Inflammatory macrophage treated with lipopolysaccharide for 4 hours (primary cell): ENCODE data around the gene F13B.
"Not testable (repeated sequence)": the region's sequence is repeated elsewhere in the genome, so short reads cannot be mapped to it uniquely, and the experiment has no call there.

Experiments used
- DNase-seq: peaks from one replicate; pipeline ENCODE4 v3.0.0-alpha.2; 2020

Gene F13B

DNA sequence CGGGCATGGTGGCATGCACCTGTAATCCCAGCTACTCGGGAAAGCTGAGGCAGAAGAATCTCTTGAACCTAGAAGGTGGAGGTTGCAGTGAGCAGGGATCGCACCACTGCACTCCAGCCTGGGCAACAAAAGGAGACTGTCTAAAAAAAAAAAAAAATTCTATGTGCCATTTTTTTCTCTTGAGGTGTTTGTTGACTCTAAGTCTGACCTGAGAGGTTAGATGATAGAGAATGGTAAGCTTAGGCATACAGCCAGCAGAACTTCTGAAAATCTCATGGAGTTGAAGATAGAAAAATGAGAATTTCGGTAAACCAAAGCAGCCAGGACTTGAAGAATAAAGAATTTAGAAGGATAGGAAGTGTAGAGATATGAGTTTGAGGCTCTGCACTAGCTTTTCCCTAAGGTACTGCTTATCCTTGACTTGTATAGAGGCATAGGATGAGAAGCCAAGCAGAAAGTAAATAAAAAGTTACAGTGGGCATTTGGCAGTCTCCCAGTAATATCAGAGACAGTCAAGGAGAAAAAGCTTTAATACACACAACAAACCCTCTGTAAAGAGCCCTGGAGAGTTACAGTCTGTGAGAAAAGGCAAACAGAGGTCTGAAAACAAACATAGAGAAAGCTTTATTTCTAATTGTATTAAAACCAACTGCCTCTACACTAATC, 24.3 kb downstream of the F13B start:
- DNase-seq: no peak

DNA sequence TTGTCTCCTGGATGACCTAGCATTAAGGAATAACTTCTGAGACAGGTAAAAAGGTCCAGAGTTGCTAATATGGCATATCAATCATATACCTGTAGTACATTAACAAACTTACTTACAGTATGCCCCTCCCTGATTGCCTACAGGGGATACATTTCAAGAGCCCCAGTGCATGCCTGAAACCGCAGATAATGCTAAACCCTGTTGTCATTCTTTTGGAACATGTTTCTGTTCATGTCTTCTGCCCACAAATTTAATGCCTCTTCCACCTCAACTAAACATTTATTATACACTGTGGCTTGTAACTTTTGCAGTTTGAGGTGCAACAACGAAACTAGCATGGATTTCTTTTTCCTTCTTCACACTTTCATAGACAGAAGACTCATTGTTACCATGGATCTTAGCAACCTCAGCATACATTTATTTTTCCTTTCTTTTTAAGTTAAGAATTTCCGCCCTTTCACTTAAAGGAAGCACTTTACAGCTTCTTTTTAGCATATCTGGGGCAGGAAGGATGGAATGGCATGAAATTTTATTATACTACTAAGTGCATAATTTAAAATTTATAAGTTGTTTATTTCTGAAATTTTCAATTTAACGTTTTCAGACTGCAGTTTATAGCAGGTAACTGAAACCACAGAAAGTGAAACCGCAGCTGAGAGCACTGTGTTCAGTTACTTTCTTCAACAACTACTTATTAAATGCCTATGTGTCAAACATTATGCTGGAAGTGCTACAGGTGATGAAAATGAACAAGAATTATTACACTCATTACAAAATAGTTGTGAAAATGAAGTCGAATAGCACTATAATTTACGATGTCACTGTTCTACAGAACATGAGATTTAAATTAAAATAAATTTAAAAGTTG, 25.3 kb downstream of the F13B start:
- DNase-seq: no peak

DNA sequence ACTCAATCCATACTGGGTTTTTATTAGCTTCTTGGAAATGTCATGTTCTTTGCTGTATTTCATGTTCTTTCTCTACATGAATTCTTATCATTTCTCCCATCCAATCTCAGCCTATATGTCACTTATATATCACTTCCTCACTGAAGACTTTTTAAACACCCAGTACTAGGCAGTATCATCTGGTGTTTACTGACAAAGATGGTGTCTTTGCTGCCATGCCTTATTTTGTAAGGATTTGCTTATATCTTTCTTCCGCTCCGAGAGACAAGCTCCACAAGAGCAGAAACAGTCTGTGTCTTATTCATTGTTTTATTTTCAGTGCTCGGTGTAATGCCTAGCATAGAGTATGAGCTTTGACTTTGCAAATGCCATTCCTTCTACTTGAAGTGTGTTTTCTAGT, 30.2 kb downstream of the F13B start:
- DNase-seq: no peak

DNA sequence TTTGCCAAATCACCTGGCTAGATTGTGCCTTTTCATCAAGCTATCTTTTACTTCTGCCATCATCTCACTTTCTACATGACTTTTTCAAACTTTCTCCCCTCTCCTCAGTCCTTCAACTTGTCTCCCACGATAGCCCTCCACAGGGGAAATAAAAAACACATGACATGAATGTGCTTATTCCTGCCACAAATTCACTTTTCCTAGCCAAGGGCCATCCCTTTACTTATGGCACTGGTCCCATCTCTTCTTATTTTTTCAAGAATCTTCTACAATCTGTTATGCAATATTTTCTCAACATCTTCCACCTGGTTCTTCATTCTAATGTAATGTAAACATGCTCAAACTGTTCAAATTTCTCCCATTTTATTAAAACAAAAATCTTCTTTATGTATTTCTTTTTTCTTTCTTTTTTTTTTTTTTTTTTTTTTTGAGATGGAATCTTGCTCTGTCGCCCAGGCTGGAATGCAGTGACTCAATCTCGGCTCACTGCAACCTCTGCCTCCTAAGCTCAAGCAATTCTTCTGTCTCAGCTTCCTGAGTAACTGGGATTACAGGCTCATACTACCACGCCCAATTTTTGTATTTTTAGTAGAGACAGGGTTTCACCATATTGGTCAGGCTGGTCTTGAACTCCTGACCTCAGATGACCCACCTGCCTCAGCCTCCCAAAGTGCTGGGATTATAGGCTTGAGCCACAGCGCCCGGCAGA, 32.3 kb downstream of the F13B start:
- not testable (repeated sequence) for DNase-seq

DNA sequence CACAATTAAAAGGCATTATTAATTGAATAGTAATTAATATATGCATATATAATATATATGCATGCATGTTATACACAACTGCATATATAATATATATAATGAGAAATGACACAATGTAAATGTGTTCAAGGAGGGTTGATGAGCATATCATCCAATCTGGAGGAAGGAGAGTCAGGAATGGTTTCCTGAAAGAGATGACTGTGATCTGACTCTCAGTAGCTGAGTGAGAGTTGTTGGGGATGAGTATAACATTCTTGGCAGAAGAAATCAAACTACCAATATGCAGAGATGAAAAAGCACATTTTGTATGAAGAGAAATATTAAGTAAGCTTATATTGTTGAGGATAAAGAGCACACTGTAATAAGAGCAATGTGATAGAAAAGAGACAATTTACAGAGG, 37.3 kb downstream of the F13B start:
- no peak for DNase-seq

DNA sequence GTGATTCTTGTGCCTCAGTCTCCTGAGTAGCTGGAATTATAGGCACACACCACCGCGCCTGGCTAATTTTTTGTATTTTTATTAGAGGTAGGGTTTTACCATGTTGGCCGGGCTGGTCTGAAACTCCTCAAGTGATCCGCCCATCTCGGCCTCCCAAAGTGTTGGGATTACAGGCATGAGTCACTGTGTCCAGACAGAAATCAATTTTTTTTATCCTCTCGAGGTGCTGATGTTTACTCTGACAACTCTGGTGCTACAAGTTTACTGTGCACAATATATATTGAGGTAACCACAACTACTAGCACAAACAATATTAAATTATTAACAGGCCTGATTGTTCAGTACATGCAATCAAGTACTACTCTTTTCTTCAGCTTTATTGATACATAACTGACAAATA, 39.7 kb downstream of the F13B start:
- no peak for DNase-seq

DNA sequence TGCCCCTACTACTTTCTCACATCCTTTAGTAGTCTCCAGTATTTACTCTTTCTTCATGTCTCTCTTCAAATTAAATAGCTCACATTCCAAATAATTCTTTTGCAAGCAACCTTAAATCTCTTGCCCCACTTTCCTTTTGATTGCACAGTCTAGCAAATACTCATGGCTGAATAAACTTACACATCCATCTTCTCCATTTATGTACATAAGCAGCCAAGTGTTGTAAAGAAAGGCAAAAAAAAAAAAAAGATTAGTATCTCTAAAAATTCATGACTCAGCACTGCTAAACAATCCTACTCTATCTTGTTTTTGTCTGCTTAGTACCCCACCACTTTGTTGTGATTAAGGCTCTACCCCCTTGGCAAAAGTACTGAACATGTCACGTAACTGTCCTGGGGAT, 42.6 kb downstream of the F13B start:
- no peak for DNase-seq

DNA sequence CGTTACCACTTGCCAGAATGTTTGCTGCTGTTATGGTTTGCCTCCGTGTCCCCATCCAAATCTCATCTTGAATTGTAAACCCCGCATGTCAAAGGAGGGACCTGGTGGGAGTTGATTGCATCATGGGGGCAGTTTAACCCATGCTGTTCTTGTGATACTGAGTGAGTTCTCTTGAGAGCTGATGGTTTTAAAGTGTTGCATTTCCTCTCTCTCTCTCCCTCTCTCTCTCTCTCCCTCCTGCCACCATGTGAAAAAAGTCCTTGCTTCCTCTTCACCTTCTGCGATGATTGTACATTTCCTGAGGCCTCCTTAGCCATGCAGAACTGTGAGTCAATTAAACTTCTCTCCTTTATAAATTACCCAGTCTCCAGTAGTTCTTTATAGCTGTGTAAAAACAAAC, 45.3 kb downstream of the F13B start:
- no peak for DNase-seq

DNA sequence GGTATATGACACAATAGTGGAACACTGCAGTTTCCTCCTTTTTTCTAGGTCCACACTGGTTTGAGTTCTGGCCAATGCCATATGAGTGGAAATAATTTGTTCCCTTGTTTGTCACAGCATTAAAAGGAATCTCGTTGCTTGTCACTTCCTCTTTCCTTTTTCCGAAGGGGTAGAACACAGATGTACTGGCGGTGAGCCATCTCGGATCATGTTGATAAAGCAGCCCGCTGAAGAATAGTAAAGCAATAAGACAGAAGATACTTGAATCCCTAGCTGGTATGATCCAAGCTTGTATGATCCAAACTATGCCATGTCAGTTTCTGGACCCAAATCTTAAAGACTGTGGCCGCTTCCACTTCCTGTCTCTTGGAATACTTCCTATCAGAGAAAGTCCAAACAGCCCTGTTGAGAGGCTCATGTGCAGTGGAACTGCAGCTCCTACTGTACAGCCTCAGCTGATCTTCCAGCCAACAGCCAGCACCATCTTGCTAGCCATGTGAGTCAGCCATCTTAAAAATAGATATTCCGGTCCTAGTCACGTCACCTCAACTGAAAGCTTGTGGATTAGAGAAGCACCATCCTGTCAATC, 49.4 kb downstream of the F13B start:
- no peak for DNase-seq

DNA sequence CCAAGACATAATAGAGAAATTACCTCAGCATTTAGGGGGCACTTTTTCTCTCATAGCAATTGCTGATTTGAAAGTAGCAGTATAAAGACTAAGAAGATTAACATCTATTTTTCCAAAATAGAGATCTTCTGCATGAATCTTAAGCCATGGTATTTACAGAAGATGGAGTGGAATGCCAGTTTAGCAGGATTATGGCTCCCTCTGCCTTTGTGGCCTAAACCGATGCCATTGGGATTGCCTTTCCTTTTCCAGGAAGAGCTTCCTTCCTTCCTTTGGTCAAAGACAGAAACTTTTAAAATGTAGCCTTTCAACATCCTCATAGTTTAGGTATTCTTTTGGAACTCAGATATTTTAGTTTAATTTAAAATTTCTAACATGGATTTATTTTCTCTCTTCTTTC, 50.3 kb downstream of the F13B start:
- DNase-seq: no peak

DNA sequence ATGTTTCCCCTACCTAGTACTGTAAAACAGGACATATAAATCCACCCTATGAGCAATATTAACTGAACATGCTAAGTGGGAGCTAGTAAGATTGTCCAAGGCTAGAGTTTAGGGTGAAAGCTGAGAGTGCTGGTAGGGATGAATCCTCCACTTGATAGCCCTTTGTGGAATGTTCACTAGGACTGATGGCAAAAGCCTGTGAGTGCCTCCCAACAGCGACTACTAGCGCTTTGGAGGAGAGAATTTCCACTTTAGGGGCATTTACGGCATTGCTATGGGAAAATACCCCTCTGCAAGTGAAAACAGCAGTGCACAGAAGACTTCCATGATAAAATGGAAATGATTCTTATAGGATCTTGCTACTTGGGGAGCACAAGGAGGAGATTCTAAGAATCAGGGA, 53.8 kb downstream of the F13B start:
- no peak for DNase-seq

DNA sequence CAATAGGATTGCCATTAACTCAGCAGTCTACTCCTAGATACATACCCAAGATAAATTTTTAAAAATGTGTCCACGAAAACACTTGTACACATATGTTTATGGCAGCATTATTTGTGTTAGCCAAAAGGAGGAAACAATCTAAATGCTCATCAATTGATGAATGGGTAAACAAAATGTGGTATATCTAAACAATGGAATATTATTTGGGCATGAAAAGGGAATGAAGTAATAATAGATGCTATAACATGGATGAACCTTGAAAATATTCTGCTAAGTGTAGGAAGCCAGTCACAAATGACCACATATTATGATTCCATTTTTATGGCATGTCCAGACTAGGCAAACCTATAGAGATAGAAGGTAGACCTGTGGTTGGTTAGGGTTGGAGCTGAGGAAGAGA, 55.4 kb downstream of the F13B start:
- DNase-seq: no peak

DNA sequence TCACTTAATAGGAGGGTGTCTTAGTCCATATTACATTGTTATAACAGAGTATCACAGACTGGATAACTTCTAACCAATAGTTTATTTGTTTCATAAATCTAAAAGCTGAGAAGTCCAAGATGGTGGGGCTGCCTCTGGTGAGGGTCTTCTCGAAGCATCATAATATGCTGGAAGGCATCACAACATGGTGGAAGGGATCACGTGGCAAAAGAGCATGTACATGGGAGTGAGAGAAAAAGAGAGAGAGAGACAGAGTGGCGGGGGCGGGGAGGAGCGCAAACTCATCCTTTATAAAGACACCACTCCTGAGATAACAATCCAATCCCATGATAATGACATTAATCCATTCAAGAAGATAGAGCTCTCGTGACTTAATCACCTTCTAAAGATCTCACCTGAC, 58.2 kb downstream of the F13B start:
- DNase-seq: no peak

DNA sequence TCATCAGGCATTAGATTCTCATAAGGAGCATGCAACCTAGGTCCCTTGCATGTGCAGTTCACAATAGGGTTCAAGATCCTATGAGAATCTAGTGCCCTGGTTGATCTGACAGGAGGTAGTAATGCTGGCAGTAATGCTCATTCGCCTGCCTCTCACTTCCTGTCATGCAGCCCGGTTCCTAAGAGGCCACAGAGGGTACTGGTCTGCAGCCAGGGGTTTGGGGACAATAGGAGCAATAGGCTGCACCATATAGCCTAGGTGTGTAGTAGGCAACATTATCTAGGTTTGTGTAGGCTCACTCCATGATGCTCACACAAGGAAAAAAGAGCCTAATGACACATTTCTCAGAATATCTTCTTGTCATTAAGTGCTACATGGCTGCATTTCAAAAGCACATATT, 63.9 kb downstream of the F13B start:
- DNase-seq: no peak

DNA sequence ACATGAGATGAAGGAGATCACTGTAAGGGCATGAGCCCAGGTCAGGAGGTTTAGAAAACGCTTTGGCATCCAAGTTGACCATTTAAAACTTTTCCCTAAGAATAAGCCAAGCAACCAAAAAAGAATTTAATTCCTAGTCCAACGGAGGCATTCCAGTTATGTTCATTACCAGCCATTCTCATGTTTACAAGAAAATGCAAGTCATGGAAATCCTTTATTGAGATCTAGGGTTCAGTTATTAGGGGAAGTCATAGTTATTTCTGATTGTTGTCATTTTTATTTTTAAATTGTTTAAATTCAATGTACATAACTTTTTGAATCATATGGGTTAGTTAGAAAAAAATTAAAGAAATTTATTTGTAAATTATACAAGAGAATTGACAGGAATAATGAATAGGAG, 65.2 kb downstream of the F13B start:
- no peak for DNase-seq

DNA sequence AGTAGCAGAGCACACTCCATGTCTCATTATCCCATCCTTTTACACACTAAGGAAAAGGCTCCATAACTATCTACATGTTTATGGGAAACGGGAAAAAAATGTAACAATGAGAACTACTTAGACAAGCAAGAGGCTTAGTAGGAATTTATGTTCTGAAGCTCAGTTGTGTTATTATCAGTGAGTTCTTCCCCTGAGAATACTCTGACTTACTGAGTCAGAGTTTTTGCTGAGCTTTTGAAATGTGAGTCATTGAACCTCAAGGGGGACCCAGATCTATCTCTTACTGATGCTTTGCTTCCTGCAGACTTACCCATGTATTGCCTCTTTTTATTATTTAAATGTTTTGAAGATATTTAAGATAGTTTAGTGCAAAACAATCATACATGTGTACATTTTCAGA, 69.6 kb downstream of the F13B start:
- no peak for DNase-seq

DNA sequence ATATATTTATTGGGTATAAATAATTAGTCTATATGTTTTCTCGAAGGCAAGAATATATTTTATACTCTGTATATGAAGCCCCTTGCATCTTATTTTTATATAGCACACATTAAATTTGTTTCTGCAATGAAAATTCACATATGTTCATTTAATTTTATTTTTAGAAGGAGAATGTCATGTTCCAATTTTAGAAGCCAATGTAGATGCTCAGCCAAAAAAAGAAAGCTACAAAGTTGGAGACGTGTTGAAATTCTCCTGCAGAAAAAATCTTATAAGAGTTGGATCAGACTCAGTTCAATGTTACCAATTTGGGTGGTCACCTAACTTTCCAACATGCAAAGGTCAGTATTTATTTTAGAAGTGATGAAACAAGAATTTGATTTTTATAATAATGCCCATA, 73.1 kb downstream of the F13B start:
- no peak for DNase-seq

DNA sequence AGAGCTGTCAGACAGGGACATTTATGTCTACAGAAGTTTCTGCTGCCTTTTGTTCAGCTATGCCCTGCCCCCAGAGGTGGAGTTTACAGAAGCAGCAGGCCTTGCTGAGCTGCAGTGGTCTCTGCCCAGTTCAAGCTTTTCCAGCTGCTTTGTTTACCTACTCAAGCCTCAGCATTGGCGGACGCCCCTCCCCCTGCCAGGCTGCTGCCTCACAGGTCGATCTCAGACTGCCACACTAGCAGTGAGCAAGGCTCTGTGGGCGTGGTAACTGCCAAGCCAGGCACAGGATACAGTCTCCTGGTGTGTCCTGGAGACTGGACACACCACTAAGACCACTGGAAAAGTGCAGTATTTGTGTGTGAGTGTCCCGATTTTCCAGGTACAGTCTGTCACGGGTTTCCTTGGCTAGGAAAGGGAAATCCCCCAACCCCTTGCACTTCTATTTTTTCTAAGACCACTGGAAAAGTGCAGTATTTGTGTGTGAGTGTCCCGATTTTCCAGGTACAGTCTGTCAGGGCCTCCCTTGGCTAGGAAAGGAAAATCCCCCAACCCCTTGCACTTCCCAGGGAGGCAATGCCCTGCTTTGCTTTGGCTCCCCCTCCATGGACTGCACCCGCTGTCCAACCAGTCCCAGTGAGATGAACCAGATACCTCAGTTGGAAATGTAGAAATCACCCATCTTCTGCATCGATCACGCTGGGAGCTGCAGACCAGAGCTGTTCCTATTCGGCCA, 75.0 kb downstream of the F13B start:
- DNase-seq: not testable (repeated sequence)
